GM18519 (cell line): ENCODE results near the gene VPS18.

Experiments used
- ATAC-seq: cut with Tn5 transposase; IDR thresholded peaks from one replicate; pipeline ENCODE4 v1.9.1; 2021; ENCODE audit warnings: mild to moderate bottlenecking, moderate library complexity; ENCODE audit not compliant: unreplicated experiment, low FRiP score

The VPS18 gene

DNA sequence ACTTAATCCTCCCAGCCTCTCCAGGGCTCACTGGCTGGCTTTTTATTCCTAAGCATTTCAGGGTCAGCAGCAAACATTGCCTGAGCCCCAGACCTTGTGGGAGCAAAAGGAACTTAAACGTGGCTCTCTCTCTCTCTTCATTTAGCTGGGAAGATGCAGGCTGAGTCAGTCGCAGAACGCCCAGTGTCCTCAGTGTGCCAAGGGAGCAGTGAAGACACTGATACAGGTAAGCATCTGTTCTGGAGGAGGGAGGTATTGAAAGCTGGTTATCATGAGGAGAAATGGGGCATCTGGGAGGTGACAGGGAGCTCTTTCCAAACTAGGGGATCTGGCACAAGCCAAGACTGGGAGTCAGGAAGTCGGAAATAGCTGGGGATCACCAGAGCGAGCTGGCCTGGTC lies 24.6 kb upstream of the VPS18 start:
- ATAC-seq = no peak

DNA sequence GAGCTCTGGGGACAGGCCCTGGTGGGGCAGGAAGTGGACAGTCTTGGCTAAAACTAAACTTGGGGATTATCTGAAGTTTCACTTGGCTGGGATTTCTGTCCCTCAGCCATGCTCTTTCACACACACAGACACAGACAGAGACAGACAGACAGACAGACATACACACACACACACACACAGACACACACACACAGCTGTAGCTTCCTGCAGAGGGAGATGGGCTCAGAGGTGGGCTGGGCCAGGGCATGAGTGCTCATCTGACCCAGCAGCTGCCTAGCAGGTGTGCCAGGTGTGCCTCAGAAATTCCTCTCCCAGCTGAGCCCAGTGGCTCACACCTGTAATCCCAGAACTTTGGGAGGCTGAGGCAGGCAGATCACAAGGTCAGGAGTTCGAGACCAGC lies 23.5 kb upstream of the VPS18 start:
- ATAC-seq = no peak

DNA sequence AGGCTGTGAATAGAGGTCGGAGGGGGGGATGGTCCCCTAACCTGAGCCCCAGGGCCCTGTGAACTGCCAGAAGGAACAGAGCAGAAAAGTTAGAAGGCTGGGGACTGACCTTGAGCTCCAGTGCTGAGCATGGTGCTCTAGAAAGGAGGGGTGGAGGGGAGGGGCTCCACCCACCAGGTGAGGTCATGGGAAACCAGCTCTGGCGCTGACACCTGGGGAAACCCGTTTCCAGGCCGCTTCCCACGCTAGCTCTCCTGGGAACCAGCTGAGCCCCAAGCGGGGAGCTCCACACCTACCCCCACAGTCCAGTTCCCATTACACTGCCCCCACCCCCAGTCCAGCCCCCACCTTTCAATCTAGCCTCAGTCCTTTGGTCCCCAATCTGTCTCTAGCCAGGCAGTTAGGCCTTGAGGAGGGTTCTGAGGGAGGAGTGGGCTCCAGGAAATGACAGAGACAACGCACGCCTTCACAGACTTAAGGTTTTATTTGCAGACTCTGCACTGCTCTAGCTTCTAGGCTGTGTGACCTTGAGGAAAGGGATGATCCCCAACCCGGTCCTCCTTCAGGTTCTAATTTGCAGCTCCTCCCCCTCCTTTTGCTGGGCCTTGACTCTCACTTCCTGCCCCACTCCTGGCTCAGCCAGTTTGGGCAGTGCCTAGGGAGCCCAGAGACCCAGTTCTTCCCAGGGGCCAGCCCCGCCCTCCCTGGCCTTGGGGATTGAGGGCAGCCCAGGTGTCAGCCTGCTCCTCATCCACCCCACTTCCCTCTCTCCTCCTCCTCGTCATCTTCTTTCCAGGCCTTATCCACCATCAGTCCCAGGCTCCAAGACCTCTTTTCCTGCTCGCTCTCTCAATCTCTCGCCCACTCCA lies 22.3 kb upstream of the VPS18 start:
- ATAC-seq = no peak

DNA sequence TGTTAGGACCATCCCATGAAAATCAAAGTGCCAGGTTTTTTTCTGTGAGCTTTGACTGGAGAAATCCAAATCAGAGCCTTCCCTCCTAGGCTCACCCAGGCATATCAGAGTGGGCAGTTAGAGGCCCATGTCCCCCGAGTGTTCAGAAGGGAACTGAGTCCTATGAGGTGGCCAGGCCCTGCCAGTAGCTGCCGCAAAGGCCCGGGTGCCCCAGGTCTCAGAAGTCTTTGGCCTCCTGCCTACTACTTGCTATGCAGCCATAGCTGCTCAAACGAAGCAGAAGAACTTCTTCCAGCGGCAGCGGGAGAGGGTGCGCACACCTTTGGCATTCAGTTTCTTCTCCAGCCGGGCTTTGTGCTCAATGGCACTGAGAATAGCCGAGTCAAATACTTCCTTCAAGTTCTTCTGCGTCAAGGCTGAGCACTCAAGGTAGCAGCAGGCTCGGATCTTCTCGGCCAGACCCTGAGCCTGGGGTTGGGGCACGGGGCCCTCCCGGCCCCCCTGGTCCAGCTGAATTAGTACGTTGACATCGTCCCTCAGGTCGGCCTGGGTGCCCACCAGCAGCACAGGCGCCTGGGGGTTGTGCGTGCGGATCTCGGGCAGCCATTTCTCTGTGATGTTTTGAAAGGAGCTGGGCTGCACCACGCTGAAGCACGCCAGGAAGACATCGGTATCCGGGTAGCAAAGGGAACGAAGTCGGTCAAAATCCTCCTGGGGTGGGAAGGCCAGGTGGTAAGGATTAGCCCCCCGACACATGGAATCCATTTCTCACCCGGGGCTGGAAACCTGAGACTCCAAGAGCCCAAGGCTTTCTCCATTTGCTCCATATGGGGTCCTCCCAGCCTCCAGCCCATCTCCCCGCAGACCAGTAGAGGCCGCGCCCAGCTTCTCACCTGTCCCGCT lies 21.2 kb upstream of the VPS18 start:
- ATAC-seq = no peak

DNA sequence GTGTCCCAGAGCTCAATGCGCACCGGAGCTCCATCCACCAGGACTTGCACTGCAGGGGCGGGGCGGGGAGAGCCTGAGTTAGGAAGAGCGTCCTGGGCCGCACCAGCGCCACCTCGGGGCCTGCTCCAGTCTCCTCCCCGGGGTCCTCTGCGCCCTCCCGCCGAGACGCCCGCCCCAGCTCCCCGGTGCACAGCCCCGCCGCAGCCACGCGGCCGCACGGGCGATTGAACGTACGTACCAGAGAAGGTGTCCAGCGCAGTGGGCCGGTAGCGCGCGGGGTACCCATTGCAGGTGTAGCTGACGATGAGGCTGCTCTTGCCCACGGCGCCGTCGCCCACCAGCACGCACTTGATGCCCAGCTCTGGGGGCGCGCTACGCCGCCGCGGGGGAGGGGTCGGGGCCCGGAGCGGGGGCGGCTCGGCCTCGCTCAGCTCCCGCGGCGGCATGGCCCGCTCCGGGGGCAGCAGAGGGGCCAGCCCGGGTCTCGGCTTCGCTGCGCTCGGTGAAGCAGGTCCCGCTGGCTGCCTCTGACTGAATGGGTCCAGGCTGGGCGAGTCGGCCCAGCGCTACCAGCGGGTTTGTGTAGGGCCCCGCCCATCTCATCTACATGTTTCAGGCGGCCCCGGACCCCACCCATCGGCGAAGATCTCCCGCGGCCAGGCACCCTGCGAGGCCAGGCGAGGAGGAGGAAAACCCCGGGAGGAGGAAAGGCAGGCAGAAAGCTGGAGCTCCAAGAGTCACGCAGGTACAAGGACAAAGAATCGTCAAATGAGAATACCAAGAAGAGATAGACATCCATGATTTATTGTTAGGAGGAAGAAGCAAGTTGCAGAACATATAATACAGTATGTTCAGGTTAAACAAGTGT lies 20.3 kb upstream of the VPS18 start, which contains the start of gene RHOV:
TSS of gene RHOV (minus strand) at position 541 of the 868 bp plus-strand sequence. CDS start at position 446, 95 bp downstream.
- ATAC-seq = no peak

DNA sequence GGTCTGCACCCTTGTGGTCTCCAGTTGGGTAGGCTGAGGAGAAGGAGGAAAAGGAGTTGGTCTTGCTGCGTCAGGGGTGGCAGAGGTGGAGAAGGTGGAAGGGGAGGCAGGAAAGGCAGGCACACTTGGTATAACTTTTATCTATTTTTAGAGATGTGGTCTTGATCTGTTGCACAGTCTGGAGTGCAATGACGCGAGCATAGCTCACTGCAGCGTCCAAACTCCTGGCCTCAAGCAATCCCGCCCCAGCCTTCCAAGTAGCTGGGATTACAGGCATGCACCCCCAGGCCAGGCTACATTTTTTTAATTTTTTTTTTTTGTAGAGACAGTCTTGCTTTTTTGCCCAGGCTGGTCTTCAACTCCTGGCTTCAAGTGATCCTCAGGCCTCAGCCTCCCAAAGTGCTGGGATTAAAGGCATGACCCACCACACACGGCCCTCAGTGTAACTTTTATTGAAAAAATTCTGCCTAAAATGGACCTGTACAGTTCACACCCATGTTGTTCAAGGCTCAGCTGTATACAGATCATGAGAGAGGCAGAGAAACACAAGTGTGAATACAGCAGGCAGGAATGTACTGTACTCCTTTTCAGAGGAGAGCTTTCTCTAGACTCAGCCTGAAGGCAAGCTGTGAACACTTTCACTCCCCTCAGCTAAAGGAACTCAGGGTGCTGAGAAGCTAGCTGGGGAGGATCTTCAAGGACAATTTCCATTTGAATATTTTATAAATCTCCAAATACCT lies 18.1 kb upstream of the VPS18 start:
- no peak for ATAC-seq

DNA sequence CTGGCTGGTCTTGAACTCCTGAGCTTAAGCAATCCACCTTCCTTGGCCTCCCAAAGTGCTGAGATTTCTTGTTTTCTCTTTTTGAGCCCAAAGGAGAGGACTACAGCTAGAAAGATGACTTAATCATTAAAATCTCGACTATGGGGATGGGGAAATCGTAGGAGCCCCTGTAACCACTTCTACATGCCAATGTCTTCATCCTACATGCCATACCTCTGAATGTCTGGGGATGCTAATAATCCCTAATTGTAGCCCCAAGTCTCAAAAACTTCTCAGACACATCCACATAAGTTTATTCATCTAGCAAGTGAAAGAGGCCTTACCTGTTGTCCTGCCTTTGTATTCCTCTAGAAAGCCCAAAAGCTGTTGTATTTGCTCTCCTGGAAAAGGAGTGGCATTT lies 16.6 kb upstream of the VPS18 start:
- ATAC-seq = no peak

DNA sequence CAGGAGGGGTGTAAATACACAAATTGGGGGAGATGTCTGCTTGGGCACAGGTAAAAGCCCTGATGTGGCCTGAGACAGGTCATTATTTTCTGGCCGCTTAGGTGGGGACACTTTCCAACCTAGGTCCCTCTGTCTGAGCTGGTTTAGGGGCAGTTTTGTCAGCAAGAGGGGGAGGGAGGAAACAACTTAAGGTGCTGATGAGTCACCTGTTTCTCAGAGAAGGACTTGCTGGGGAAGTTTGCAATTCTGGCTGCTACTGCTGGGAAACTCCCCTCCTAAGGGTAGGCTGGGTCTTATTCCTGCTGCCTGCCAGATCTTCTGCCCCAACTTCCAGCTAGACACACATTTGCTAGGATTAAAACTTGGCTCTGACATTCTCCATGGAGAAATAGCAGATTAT lies 15.5 kb upstream of the VPS18 start:
- ATAC-seq = no peak

DNA sequence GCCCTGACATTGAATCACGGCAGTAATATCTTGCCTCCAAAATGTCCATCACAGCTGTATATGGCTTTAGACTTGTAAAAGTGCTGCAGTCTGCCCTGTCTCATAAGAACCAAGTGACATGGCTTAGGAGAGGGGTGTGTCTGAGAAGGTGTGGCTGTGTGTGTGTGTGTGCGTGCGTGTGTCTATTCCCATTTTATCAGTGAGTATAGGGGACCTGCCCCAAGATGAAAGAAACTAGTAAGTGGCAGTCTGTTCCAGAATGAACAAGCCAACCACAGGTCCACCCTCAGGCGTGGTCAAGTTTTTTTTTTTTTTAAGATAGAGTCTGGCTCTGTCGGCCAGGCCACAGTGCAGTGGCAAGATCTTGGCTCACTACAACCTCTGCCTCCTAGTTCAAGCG lies 14.6 kb upstream of the VPS18 start:
- no peak for ATAC-seq

DNA sequence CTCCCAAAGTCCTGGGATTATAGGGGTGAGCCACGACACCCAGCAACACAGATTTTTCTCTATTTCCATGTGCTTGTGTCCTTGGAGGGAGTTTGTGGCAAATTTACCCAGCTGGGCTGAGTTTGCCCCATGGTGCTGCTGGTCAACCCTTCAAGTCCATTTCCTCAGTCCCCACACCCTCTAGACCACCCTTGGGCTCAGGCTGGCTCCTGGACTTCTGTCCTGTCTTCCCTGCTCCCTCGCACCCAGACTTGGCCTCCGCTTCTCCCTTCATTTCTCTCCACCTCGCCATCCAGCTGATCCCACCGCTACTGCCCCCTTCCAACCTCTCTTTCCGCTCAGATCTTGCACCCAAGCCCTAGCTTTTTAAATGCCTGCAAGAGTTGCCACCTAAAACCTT lies 12.9 kb upstream of the VPS18 start:
- no peak for ATAC-seq

DNA sequence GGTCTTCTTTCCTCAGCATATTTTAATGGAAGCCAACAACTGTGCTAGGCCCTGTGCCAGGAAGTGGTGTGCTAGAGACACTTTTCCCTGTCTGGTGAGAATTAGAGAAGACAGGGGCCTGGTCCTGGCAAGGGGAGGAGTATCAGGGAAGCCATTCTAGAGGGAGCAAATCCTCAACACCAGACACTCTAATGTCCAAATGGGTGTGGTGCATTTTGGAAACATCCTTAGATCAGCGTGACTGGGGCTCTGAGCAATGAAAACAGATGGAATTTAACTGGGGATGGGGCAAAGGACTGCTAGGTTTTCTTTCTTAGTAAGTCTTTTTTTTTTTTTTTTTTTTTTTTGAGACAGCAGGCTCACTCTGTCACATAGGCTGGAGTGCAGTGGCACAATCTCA lies 7.7 kb upstream of the VPS18 start:
- ATAC-seq = no peak

DNA sequence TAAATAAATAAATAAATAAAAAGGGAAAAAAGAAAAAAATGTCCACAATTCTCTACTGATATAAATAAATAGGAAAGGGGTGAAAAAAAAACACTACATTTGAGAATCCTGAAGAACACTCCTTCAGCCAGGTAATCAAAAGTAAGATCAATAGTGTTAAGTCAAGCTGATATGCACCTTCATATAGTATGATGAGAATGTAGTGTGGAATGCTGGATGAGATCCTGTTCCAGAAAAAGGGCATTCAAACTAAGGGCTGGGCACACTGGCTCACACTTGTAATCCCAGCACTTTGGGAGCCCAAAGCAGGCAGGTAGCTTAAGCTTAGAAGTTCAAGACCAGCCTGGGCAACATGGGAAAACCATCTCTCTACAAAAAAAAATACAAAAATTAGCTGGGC lies 5.1 kb upstream of the VPS18 start:
- no peak for ATAC-seq

DNA sequence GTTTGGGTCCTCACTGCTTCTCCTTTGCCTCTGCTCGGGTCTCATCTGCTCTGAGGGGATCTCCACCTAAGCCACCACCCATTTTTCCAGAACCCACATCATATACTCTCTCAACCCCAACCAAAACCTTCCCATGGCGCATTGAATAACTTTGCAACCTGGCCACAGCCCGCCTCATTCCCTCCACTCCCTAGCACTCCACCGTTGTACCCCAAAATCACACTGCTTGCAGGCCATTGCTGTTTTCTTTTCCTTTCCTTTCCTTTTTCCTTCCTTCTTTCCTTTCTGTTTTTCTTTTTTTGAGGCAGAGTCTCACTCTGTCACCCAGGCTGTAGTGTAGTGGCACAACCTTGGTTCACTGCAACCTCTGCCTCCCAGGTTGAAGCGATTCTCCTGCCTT lies 3.1 kb upstream of the VPS18 start:
- ATAC-seq = no peak

DNA sequence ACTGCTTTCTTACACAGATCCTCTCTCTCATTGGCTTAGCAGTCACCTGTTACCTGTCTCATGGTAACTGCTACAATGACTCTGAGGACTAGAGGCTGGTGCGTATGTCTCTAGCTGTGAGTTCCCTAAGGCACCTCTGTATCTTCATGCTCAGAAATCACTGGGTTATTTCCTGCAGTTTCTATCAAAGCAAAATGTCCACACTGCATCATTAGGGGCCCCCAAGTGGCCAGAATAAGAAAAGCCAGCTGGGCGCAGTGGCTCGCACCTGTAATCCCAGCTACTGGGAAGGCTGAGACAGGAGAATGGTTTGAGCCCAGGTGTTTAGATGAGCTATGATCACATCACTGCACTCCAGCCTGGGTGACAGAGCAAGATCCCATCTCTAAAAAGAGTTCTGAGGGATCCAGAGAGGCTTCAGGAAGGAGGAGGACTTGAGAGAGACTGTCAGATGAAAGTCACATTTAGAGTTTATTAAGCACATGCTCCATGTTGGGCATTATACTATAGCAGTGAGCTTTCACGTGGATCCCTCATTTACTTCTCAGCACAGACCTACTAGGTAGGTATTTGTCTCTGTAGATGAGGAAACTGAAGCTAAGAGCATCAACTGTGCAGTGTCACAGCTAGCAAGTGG lies 2.3 kb upstream of the VPS18 start:
- no peak for ATAC-seq

DNA sequence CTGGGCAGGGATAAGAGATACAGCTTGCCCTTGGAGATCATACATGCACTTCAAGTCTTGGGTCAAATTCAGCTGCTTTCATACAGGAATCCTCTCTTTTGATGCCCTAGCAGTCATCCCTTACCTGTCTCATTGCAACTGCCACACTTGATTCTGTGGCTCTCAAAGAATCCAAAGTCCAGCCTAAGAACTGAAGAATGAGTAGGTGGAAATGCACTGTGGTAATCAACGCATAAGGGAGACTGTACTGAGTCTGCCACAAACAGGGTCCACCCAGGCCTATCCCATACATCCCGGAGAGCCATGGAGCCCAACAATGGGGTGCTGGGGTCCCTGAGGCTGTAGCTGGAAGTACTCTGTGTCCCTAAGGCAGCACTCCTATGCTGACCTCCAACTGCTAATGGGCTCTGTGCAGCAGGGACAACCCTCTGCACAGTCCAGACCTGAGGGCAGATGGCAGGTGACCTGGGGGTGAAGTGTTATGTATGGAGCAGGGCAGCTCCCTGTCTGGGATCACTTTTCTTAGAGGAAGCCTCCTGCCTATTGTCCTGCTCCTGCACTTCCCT lies 1.7 kb upstream of the VPS18 start:
- no peak for ATAC-seq

DNA sequence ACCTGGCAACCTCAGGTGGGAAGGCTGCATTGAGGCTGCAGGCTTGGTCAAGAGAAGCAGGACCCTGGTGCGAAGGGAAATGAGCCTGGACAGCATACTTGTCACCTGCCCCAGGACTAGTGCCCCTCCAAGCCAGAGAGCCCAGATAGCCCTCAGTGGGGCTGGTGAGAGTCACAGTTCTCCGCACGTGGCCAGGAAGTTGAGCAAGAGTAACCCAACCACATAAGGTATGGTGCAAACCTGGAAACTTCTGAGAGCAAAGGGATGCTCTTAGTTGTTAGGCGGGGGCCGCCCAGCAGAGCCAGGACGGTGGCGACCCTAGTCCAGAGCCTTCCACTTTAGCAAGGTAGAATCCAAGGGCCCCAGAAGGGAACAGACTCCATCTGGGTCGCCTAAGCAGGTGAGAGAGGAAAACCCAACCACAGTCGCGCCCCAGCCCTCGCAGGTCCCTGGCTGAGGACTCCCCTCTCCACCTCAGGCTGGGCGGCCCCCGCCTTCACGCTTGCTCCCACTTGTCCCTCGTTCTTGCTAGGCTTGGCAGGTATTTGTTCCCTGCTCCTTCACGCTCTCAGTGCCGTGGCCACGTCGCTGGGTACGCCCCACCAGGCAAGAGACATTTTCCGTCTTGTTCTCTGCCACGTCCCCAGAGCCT lies 1.1 kb upstream of the VPS18 start:
- ATAC-seq = no peak

DNA sequence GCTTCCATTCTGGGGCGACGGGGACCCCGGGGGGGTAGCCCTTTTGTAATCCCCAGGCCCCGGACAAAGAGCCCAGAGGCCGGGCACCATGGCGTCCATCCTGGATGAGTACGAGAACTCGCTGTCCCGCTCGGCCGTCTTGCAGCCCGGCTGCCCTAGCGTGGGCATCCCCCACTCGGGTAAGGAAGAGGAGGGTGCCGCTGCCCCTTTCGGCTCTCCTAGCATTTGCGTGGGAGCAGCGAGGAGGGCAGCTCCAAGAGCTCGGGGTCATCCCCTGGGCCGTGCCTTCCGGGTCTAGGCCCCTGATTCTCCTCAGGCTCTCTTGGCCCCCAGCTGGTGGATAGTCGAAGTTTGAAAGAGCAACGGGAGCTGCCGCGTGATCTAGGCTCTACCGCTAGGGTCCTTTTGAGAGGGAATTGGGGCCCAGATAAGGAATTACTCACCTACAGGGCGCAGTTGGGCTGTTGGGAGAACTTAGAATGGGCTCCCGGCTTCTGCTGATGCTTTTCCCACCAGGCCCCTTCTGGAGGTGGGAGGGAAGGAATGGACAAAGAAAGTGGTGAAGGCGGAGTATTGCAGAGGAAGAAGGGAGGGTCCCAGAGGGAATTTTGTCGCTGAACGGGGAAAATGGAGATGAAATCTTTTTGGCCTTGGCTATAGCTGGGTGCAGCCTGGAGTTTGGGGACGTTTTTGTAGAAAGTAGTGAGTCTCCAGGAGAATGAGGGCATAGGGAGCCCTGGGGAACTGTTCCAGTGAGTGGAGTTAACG lies 615 bp downstream of the VPS18 start:
- no peak for ATAC-seq
